GM18951 (cell line): ENCODE measurements around the gene CDYL2.

Source experiments
- POLR2A ChIP-seq: IDR thresholded peaks from 4 replicates; pipeline ENCODE4 v1.6.1; 2011; ENCODE audit warnings: mild to moderate bottlenecking; ENCODE audit not compliant: insufficient read length, insufficient read depth; ENCODE audit errors: extremely low read depth
- in situ Hi-C: fragments of 300-500 bp; cut with MboI; formaldehyde crosslinking; loops from one replicate; pipeline ENCODE4 v1.12.0; 2022; ENCODE audit warnings: low sequenced_read_pairs, mixed read lengths, inconsistent platforms; ENCODE audit not compliant: unreplicated experiment

The CDYL2 gene

GRCh38 chr16:80703131-80704071 is 101.0 kb downstream of the CDYL2 start:
- TF ChIP-seq POLR2A: no peak
- in situ Hi-C loops: no loop called here

DNA sequence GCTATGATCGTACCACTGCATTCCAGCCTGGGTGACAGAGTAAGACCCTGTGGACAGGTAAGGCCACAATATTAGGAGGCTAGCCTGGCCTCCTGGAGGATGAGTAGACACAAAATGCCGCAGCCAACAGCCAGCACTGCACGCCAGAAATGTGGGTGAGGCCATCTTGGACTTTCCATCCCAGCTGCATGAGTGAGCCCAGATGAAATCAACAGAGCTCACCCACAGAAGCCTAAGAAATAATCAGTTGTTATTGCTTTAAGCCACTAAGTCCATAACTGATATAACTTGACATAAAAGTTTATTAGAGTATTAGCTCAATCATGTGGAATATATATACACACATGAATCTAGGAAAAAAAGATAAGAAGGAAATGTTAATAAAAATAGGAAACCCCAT is 101.7 kb downstream of the CDYL2 start:
- in situ Hi-C loops: no loop called here
- TF ChIP-seq POLR2A: no peak

DNA sequence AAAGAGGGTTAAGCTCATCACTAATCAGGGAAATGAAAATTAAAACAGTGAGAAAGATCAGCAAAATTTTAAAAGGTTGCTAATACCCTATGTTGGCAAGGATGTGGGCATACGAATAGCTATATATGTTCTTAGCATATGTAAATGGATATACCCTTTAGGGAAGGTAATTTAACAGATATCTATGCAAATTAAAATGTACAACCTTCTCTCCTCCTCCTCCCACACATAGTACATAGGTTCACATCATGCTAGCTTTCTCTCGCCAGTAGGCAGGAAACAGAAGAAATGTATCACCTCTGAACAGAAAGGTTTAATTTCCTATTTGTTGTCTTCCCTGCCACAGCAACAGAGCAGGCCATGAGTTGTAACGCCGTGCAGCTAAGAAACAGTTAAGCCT is 103.8 kb downstream of the CDYL2 start:
- in situ Hi-C loops: no loop called here
- no peak for TF ChIP-seq POLR2A

DNA sequence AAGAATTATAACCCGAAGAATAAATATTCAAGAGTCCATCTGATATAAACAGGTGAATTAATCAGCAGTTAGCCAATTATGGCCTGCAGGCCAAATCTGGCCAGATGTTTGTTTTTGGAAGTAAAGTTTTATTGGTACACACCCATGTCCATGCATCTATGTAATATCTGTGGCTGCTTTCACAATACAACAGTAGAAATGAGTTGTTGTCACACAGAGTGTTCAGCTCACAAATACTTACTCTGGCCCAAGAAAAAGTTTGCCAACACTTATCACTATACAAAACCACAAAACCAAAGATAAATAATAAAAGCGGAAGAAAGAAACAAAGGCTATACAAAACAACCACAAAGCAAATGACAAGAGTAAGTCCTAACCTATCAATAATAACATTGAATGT is 109.4 kb downstream of the CDYL2 start:
- in situ Hi-C loops: no loop called here
- no peak for TF ChIP-seq POLR2A

GRCh38 chr16:80693553-80693952 is 110.8 kb downstream of the CDYL2 start:
- no peak for TF ChIP-seq POLR2A
- in situ Hi-C loops: no loop called here

DNA sequence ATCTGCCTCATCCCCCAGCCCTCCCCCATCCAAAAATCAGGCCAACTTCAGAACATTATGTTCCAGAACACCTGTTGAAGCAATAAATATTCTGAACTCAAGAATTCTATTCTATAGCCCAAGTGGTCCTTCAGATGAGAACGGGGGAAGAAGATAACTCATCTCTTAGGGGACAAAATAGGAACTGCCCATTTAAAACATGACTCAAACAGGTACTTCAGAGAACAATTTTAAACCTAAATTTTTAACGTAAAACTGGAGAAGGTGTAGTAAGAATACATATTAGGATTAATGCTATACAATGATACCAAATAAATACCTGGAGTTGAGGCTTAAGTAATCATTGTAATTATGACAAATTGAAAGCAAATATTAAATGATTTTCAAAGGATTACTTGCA is 112.1 kb downstream of the CDYL2 start:
- in situ Hi-C loops: no loop called here
- TF ChIP-seq POLR2A: no peak

GRCh38 chr16:80691111-80691741 is 113.2 kb downstream of the CDYL2 start:
- in situ Hi-C loops: no loop called here
- TF ChIP-seq POLR2A: no peak

DNA sequence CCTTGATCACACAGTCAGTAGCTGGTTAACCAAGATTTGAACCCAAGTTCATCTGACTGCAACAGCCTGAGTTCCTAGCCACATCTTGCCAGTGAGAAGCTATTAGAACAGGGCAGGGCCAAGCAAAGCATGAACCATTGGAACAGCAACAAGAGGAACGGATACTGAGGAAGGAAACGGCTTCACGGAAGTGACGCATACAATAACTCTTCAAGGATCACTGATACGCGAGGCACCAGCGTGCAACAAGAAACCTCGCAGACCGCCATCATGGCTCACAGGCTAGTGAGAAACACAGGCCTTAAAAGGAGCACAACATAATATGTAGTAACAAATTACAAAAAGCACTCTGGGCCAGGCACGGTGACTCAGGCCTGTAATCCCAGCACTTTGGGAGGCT is 114.9 kb downstream of the CDYL2 start:
- TF ChIP-seq POLR2A: no peak
- in situ Hi-C loops: no loop called here

DNA sequence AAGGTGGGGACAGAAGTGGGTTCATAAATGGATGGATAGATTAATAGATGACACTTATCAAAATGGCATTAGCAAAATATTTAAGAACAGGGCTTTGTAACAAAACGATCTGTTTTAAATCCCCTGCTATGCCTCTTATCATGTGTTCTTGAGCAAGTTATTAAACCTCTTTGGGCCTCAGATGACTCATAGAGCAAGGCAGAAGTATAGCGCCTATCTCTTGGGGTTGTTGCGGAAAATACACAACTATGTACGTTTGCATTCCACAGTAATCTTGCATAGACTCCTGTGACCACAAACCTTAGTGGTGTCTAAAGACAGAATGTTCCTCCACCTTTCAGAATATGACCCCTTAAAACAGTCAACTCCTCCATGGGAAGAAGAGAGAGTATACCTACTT is 116.8 kb downstream of the CDYL2 start:
- TF ChIP-seq POLR2A: no peak
- in situ Hi-C loops: no loop called here

GRCh38 chr16:80684906-80685305 is 119.5 kb downstream of the CDYL2 start:
- no peak for TF ChIP-seq POLR2A
- in situ Hi-C loops: no loop called here

DNA sequence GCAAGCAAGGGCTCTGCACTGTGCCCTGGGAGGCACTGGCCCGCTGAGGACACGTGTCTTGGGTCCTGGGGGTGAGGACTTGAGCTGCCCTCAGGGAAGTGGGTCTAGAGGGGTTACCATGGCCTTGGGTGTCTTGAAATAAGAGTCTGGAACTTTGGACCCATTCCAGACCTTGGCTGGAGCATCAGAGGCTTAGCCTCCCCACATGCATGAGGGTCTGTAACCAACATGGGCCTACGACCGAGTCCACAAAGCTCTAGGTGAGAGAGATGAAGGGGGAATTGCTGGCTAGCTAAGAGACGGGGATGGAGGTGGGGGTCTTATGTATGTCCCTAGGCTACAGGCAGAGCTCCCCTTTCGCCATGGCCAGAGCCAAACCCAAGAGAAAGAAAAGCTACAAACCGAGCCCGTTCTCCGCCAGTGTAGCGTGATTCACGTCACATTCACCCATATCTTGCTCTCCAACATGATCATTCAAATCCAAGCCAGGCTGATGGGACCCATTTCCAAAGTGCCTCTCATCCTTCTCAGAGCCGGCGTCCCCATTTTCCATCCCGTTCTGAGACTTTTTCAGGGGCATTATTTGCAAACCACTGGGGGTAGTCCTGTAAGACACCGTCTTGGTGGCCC is 120.1 kb downstream of the CDYL2 start:
- in situ Hi-C loops: no loop called here

GRCh38 chr16:80683646-80684045 is 120.8 kb downstream of the CDYL2 start:
- in situ Hi-C loops: no loop called here
- no peak for TF ChIP-seq POLR2A

More for the DNA sequence above, 120.1 kb downstream of the CDYL2 start:
- no peak for TF ChIP-seq POLR2A

- in situ Hi-C loops: no loop called here
- TF ChIP-seq POLR2A: no peak
These were observed 121.9 kb downstream of the CDYL2 start for GRCh38 chr16:80682421-80683070.
